Thoracic aorta (tissue), 2 donors: Measurements from ENCODE around the gene ITIH1. TPM values are rescaled to one million over a fixed set of nuclear protein-coding genes. Genes with fewer than 3 reads are reported as not detected.

Experiments
- ATAC-seq: fragments of 150-250 bp; one replicate; pipeline ENCODE4 v1.8.0; 2017; ENCODE audit warnings: low read depth; ENCODE audit not compliant: insufficient number of reproducible peaks, low FRiP score
- DNase-seq: peaks from one replicate; pipeline ENCODE4 v3.0.0-alpha.2; 2020; ENCODE audit warnings: low spot score
- H3K27ac ChIP-seq, 2 donors: fragments of 200-600 bp; sonication (generic); 1 replicate in 1 of 2; 2 replicates in 1 of 2; pipeline ENCODE4 v1.5.1; 2016; ENCODE audit warnings: mild to moderate bottlenecking in 2 of 2, moderate library complexity in 2 of 2
- H3K27me3 ChIP-seq: fragments of 200-600 bp; sonication (generic); replicated peaks from 2 replicates; pipeline ENCODE4 v1.6.0; 2016; ENCODE audit warnings: mild to moderate bottlenecking; ENCODE audit not compliant: insufficient read depth
- H3K36me3 ChIP-seq: fragments of 200-600 bp; sonication (generic); one replicate; pipeline ENCODE4 v1.5.1; 2016
- H3K4me1 ChIP-seq, 2 donors: fragments of 200-600 bp; sonication (generic); 1 replicate in 1 of 2; 2 replicates in 1 of 2; pipeline versions ENCODE4 v1.5.1 to v1.6.0; 2016; ENCODE audit warnings: low read depth in 2 of 2, mild to moderate bottlenecking in 1 of 2; ENCODE audit not compliant: control insufficient read depth in 1 of 2
- H3K4me3 ChIP-seq: fragments of 200-600 bp; sonication (generic); 2 replicates; pipeline ENCODE4 v1.5.1; 2016; ENCODE audit warnings: mild to moderate bottlenecking
- H3K9me3 ChIP-seq: fragments of 200-600 bp; sonication (generic); 2 replicates; pipeline ENCODE4 v1.5.1; 2016
- CTCF ChIP-seq: fragments of 200-600 bp; sonication (generic); IDR thresholded peaks from one replicate; pipeline ENCODE4 v1.5.1; 2019; ENCODE audit warnings: antibody characterized with exemption
- total RNA-seq, 2 donors: library from RNA; depleted of rRNA; stranded (reverse); fragments of >200 nt; gene quantifications; one replicate each; pipeline versions ENCODE4 v1.1.0 to v1.2.3, GENCODE V29; 2016

ITIH1 gene
- total RNA-seq, 2 donors from 2014 or later: not detected

- ATAC-seq: no peak
- no peak overlapping the region for H3K27ac ChIP-seq
Measured at GRCh38 chr3:52801839-52802238, 24.4 kb downstream of the ITIH1 start.

GRCh38 chr3:52805270-52806039 is 28.1 kb downstream of the ITIH1 start:
- no peaks in the 10 kb centered on the region for H3K9me3 ChIP-seq
- H3K36me3 ChIP-seq: no peaks in the 10 kb centered on the region
- H3K27me3 ChIP-seq: no peaks in the 10 kb centered on the region
- no peaks in the 10 kb centered on the region for H3K4me1 ChIP-seq
- H3K27ac ChIP-seq: no peak overlapping the region
- no peak overlapping the region for H3K4me3 ChIP-seq
- DNase-seq: no peak
- no peak for TF ChIP-seq CTCF
- ATAC-seq: no peak

More at GRCh38 chr3:52801839-52802238, 24.4 kb downstream of the ITIH1 start:
- H3K4me1 ChIP-seq: peaks cover 0 to 9% of the 10 kb centered on the region in 2 donors
- TF ChIP-seq CTCF: no peak
- H3K36me3 ChIP-seq: no peaks in the 10 kb centered on the region
- H3K9me3 ChIP-seq: no peaks in the 10 kb centered on the region
- H3K4me3 ChIP-seq: no peak overlapping the region
- no peak for DNase-seq
- H3K27me3 ChIP-seq: no peaks in the 10 kb centered on the region

GRCh38 chr3:52809149-52809548 is 31.8 kb downstream of the ITIH1 start:
- no peaks in the 10 kb centered on the region for H3K9me3 ChIP-seq
- no peak overlapping the region for H3K4me3 ChIP-seq
- no peak overlapping the region for H3K27ac ChIP-seq
- no peaks in the 10 kb centered on the region for H3K4me1 ChIP-seq
- no peaks in the 10 kb centered on the region for H3K27me3 ChIP-seq
- no peaks in the 10 kb centered on the region for H3K36me3 ChIP-seq
- TF ChIP-seq CTCF: no peak
- DNase-seq (no peak), ATAC-seq (no peak)

GRCh38 chr3:52809662-52810377 is 32.4 kb downstream of the ITIH1 start:
- Histone ChIP-seq H3K27ac (no peak overlapping the region), H3K4me3 (no peak overlapping the region), H3K4me1 (no peaks in the 10 kb centered on the region), H3K27me3 (no peaks in the 10 kb centered on the region), H3K9me3 (no peaks in the 10 kb centered on the region), H3K36me3 (no peaks in the 10 kb centered on the region)
- ATAC-seq (no peak), DNase-seq (no peak)
- no peak for TF ChIP-seq CTCF

GRCh38 chr3:52810923-52811322 is 33.5 kb downstream of the ITIH1 start:
- ATAC-seq: no peak
- no peaks in the 10 kb centered on the region for H3K9me3 ChIP-seq
- no peak for TF ChIP-seq CTCF
- H3K4me3 ChIP-seq: no peak overlapping the region
- H3K4me1 ChIP-seq: no peaks in the 10 kb centered on the region
- H3K27ac ChIP-seq: no peak overlapping the region
- no peak for DNase-seq
- H3K36me3 ChIP-seq: no peaks in the 10 kb centered on the region
- no peaks in the 10 kb centered on the region for H3K27me3 ChIP-seq
